ENCODE data around the gene RABL2A.
"Not testable (repeated sequence)": the region's sequence is repeated elsewhere in the genome, so short reads cannot be mapped to it uniquely, and the experiment has no call there.

DNA sequence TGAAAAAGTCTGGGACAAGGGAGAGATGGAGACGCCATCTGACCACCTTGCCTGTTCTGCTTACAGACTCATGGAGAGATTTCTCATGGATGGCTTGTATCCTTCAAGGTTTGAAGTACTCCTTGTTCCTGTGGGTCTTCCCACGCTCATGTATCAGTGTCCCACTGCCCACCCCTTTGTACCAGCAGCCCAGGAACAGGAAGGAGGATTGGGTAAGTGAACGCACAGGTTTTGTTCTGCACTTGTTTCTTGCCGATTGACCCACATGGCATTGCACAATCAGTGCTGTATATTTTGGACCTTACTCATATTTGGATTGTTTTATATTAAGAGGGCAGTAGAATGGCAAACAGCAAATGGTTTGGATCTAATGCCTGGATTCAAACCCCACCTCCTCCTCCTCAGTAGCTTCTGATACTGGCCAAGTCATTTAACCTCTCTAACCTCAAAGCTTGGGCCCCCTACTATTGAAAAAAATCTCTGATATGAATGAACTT is 5.8 kb downstream of the RABL2A start:
- TF ChIP-seq, protein P1, sequence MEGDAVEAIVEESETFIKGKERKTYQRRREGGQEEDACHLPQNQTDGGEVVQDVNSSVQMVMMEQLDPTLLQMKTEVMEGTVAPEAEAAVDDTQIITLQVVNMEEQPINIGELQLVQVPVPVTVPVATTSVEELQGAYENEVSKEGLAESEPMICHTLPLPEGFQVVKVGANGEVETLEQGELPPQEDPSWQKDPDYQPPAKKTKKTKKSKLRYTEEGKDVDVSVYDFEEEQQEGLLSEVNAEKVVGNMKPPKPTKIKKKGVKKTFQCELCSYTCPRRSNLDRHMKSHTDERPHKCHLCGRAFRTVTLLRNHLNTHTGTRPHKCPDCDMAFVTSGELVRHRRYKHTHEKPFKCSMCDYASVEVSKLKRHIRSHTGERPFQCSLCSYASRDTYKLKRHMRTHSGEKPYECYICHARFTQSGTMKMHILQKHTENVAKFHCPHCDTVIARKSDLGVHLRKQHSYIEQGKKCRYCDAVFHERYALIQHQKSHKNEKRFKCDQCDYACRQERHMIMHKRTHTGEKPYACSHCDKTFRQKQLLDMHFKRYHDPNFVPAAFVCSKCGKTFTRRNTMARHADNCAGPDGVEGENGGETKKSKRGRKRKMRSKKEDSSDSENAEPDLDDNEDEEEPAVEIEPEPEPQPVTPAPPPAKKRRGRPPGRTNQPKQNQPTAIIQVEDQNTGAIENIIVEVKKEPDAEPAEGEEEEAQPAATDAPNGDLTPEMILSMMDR (optimal IDR thresholded peaks at IDR 0.05 in 1 of 3, IDR thresholded peaks at IDR 0.05 in 1 of 3, conservative IDR thresholded peaks at IDR 0.05 in 1 of 3; ENCODE audit: extremely low read depth in 1 of 3, insufficient read depth in 2 of 3, low read length in 3 of 3), result not testable (repeated sequence)
- not testable (repeated sequence) for TF ChIP-seq EZH2 (IDR thresholded peaks at IDR 0.05; ENCODE audit: low read length)
